Upper lobe of right lung (tissue), 1 donor: ENCODE results near the gene CRB3. TPM values are rescaled to one million over a fixed set of nuclear protein-coding genes. Genes with fewer than 3 reads are reported as not detected.

Source experiments
- ATAC-seq: fragments of 200-7000 bp; cut with Tn5 transposase; one replicate; pipeline ENCODE4 v1.9.1; 2020; ENCODE audit warnings: mild to moderate bottlenecking, moderate library complexity
- DNase-seq: peaks from one replicate; pipeline ENCODE4 v3.0.0-alpha.2; 2020
- H3K27ac ChIP-seq: fragments of 200-600 bp; one replicate; pipeline ENCODE4 v1.8.0; 2022
- H3K27me3 ChIP-seq: fragments of 200-600 bp; one replicate; pipeline ENCODE4 v1.8.0; 2022; ENCODE audit warnings: mild to moderate bottlenecking
- H3K36me3 ChIP-seq: fragments of 200-600 bp; one replicate; pipeline ENCODE4 v1.8.0; 2022
- H3K4me1 ChIP-seq: fragments of 200-600 bp; one replicate; pipeline ENCODE4 v1.8.0; 2022
- H3K4me3 ChIP-seq: fragments of 200-600 bp; one replicate; pipeline ENCODE4 v1.8.0; 2022; ENCODE audit warnings: mild to moderate bottlenecking
- H3K9me3 ChIP-seq: fragments of 200-600 bp; one replicate; pipeline ENCODE4 v1.8.0; 2022
- intact Hi-C: fragments of 100-400 bp; cut with DNase I; formaldehyde crosslinking; loops from one replicate; pipeline ENCODE4 v1.11.0; 2022
- total RNA-seq: library from RNA; stranded (reverse); fragmentation: NEBNext Ultra II Directional; extraction: Animal tissue kit (Norgen Biotek cat#: 25700); gene quantifications from one replicate; pipeline ENCODE4 v1.2.1, GENCODE V29; 2021
- TF ChIP-seq, protein P1 (sequence below): fragments of 200-600 bp; IDR thresholded peaks from one replicate; pipeline ENCODE4 v1.8.0; 2022; ENCODE audit warnings: antibody characterized with exemption
- donor health status: DM: no; HTN: yes; CAD: no; lungs with severe emphysema.

CRB3 gene
- total RNA-seq, 1 donor from 2014 or later: 48.4 TPM

- H3K27me3 ChIP-seq: no peaks in the 10 kb centered on the region
- ATAC-seq: peak; percentile 50
- no peak for DNase-seq
Observed at GRCh38 chr19:6417713-6418561, 46.1 kb upstream of the CRB3 start.

DNA sequence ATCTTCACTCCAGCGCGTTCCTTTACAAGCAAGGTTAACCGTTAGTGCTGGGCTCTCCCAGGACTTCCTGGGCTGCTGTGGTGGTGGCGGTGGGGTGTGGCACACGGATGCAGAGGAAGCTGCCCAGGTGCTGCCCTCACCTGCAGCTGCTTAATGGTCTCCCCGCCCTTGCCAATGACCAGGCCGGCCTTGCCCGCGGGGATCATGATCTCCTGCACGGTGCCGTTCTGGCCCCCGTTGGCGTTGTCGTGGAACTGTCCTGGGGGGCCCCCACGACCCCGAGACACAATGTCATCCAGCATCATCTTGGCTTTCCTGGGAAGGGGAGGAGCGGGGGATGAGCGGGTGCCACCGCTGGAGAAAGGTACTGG lies 45.5 kb upstream of the CRB3 start:
- H3K27ac ChIP-seq: no peak overlapping the region
- no peaks in the 10 kb centered on the region for H3K27me3 ChIP-seq
- H3K36me3 ChIP-seq: peaks cover 86% of the 10 kb centered on the region
- ATAC-seq (no peak), DNase-seq (no peak)
- H3K9me3 ChIP-seq: no peaks in the 10 kb centered on the region
- intact Hi-C loops: no loop called here
- H3K4me3 ChIP-seq: no peak overlapping the region
- peaks cover 13% of the 10 kb centered on the region for H3K4me1 ChIP-seq
- TF ChIP-seq, protein P1, sequence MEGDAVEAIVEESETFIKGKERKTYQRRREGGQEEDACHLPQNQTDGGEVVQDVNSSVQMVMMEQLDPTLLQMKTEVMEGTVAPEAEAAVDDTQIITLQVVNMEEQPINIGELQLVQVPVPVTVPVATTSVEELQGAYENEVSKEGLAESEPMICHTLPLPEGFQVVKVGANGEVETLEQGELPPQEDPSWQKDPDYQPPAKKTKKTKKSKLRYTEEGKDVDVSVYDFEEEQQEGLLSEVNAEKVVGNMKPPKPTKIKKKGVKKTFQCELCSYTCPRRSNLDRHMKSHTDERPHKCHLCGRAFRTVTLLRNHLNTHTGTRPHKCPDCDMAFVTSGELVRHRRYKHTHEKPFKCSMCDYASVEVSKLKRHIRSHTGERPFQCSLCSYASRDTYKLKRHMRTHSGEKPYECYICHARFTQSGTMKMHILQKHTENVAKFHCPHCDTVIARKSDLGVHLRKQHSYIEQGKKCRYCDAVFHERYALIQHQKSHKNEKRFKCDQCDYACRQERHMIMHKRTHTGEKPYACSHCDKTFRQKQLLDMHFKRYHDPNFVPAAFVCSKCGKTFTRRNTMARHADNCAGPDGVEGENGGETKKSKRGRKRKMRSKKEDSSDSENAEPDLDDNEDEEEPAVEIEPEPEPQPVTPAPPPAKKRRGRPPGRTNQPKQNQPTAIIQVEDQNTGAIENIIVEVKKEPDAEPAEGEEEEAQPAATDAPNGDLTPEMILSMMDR: no peak

More at GRCh38 chr19:6417713-6418561, 46.1 kb upstream of the CRB3 start:
- TF ChIP-seq, protein P1: peak; percentile 31
- Histone ChIP-seq H3K9me3 (no peaks in the 10 kb centered on the region), H3K4me1 (peaks cover 7% of the 10 kb centered on the region), H3K36me3 (peaks cover 86% of the 10 kb centered on the region), H3K27ac (no peak overlapping the region), H3K4me3 (no peak overlapping the region)
- intact Hi-C loops: no loop called here

DNA sequence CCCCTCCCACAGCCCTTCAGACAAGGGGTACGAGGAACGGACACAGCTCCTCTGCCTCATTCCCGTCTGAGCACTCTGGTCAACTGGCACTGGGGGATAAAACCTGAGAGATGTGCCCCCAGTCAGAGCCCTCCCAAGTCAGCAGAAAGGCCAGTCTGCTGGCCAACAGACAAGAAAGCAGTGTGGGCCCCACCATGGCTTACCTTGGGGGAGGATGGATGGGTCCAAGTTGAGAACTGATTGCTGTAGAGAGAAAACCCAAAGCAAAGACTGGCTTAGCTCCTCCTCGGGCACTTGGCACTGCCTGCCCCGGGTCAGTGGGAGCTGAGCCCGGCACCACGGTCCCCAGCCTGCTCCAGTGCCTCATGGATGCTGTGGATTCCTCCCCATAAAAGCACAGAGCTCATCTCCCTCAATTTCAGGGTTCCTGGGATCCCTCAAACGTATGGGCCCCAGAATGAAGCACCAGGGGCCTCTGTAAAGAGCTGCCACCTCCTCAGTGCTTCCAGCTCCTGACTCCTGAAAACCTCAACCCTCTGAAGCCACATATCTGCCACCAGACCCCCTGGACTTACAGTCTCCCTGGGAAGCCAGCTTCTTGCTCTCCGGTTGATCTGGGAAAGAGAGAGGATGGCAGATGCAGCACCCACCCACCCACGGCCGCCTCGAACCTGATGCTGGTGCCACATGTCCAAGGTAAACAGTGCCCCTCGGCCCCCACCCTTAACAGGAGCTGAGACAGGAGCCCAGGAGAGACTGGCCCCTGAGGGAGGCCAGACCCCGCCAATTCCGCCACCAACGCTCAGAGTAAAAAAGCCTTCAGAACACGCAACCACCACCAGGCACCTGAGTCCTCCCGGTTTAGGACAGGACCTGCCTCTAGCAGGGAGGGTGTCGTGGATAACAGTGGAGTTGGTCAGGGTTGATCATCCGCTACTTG lies 42.7 kb upstream of the CRB3 start:
- Histone ChIP-seq H3K36me3 (peaks cover 61% of the 10 kb centered on the region), H3K4me1 (peaks cover 14% of the 10 kb centered on the region), H3K27me3 (no peaks in the 10 kb centered on the region), H3K27ac (no peak overlapping the region), H3K4me3 (no peak overlapping the region), H3K9me3 (no peaks in the 10 kb centered on the region)
- intact Hi-C loops: no loop called here
- DNase-seq (no peak), ATAC-seq (no peak)
- TF ChIP-seq, protein P1: no peak

DNA sequence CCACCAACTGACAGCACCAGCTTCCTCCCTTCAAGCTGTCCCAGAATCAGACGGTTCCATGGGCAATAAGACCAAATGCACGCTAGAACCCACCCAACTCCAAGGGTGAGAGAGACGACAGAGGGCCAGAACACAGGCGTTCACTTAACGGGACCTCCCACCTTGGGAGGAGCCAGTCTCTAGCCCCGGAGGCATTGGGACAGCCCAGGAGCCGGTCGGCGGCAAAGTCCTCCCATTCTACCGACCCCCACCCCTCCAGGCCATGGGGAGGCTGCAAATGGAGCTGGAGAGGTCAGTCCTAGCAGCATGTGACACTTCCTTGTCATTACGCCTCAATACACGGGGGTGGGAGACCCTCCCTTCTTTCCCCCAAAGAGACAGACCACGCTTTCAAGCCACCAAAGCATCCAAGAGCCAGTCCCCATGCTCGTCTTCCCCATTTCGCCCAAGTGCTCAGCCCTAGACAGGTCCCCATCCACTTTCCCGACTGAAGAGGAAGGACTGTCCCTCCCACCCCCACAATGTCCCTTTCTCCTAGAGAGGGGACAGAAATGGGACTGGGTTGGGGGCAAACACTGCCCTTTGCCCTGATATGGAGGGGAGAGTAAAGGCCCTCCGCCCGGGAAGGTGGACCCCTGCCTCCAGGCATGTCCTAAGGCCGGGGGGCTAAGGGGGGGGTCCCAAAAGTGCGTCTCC lies 40.4 kb upstream of the CRB3 start:
- intact Hi-C loops: no loop called here
- peaks cover 14% of the 10 kb centered on the region for H3K4me1 ChIP-seq
- peak overlapping the region; percentile 82 for H3K4me3 ChIP-seq
- DNase-seq: no peak
- TF ChIP-seq, protein P1: no peak
- H3K27ac ChIP-seq: peak overlapping the region; percentile 67
- peaks cover 38% of the 10 kb centered on the region for H3K36me3 ChIP-seq
- no peaks in the 10 kb centered on the region for H3K9me3 ChIP-seq
- no peaks in the 10 kb centered on the region for H3K27me3 ChIP-seq
- no peak for ATAC-seq

DNA sequence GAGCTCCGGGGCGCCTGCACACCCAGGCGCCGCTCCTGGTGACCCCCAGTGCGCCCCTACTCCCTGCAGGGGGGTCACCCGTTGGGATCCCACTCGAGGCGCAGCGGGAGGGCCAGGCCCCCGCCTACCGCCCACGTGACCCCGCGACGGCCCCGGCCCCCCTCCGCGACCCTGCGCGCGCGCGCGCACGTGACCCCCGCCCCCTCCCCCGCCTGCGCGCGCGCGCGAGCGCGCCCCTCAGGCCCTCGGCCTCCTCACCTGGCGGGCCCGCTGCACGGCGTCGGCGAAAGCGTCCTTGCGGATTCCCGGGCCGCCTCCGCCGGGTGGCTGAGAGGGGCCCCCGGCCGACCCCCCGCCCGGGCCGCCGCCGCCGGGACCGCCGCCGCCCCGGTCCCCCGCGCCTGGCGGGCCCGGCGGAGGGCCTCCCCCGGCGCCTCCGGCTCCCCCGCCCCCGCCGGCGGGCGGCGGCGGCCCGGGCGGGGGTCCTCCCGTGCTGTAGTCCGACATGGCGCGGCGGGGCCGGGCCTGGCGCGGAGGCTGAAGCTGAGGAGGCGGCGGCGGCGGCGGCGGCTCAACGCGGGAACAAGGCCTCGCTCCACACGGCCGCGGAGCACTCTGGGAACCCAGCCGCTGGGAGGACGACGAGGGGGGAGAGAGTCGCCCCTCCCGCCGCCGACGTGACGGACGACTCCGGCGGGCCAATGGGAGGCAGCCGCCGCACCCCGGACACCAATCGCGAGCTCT lies 39.7 kb upstream of the CRB3 start, which contains the start of gene KHSRP:
Gene KHSRP (minus strand): TSS at position 617 of the 744 bp plus-strand sequence. CDS start 110 bp downstream, at position 507.
- DNase-seq: peak; percentile 77
- ATAC-seq: no peak
- Histone ChIP-seq H3K9me3 (no peaks in the 10 kb centered on the region), H3K4me1 (peaks cover 14% of the 10 kb centered on the region), H3K27ac (peak within 1 kb of the TSS; percentile 83), H3K4me3 (peak within 1 kb of the TSS; percentile 82), H3K27me3 (no peaks in the 10 kb centered on the region), H3K36me3 (peaks cover 30% of the 10 kb centered on the region)
- intact Hi-C loops: no loop called here
- TF ChIP-seq, protein P1: no peak
